GM12892 (cell line): ENCODE data around the gene BRD9.

ENCODE experiments used
- POLR2A ChIP-seq: IDR thresholded peaks from 2 replicates; pipeline ENCODE4 v1.6.1; 2011; ENCODE audit warnings: low read depth, low read length, control low read depth
- TAF1 ChIP-seq: IDR thresholded peaks from 2 replicates; pipeline ENCODE4 v1.6.1; 2011; ENCODE audit warnings: low read depth, mild to moderate bottlenecking, control low read depth, low read length, borderline replicate concordance

DNA sequence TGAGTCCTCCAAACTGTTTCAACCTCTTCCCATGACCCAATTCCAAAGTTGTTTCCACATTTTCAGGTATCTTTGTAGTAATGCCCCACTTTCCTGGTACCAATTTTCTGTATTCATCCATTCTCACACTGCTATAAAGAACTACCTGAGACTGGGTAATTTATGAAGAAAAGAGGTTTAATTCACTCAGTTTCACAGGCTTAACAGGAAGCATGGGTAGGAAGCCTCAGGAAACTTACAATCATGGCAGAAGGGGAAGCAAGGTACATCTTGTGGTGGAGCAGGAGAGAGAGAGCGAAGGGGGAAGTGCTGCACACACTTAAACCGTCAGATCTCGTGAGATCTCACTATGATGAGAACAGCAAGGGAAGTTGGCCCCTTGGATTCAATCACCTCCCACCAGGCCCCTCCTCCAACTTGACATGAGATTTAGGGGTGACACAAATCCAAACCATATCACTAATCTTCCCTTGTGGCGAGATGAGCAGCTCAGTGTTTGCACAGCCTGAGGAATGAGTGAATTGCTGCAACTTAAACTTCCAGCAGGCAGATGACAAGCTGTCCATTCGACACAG, 43.0 kb upstream of the BRD9 start:
- TF ChIP-seq POLR2A (no peak), TAF1 (no peak)
